HepG2 (cell line): ENCODE measurements around the gene ACTA2. TPM values are rescaled to one million over a fixed set of nuclear protein-coding genes. Genes with fewer than 3 reads are reported as not detected.

Experiments
- CENPBD1 ChIP-seq: sonication (generic); formaldehyde crosslinking; IDR thresholded peaks from 2 replicates; pipeline ENCODE4 v1.8.0; 2022; ENCODE audit warnings: missing genetic modification reagents, low read depth, mild to moderate bottlenecking, borderline replicate concordance
- ELK4 ChIP-seq: sonication (generic); formaldehyde crosslinking; IDR thresholded peaks from 2 replicates; pipeline ENCODE4 v1.9.0; 2021; ENCODE audit warnings: missing genetic modification reagents, borderline replicate concordance
- FOXO4 ChIP-seq: sonication (generic); formaldehyde crosslinking; conservative IDR thresholded peaks from 2 replicates; pipeline ENCODE4 v1.8.1; 2023; ENCODE audit warnings: missing genetic modification reagents
- GATA4 ChIP-seq: sonication (generic); IDR thresholded peaks from 2 replicates; pipeline ENCODE4 v1.6.1; 2016; ENCODE audit warnings: antibody characterized with exemption, low read depth, borderline replicate concordance
- GPN1 ChIP-seq: sonication (generic); formaldehyde crosslinking; IDR thresholded peaks from 2 replicates; pipeline ENCODE4 v1.5.1; 2020; ENCODE audit warnings: missing genetic modification reagents, borderline replicate concordance
- KLF11 ChIP-seq: IDR thresholded peaks from 2 replicates; pipeline ENCODE4 v1.6.1; 2016; ENCODE audit warnings: missing compliant biosample characterization
- MEF2D ChIP-seq: sonication (generic); formaldehyde crosslinking; IDR thresholded peaks from 2 replicates; pipeline ENCODE4 v1.5.1; 2020; ENCODE audit warnings: mild to moderate bottlenecking, missing genetic modification reagents
- NFIC ChIP-seq: IDR thresholded peaks from 2 replicates; pipeline ENCODE4 v1.6.1; 2012; ENCODE audit warnings: mild to moderate bottlenecking, low read length, inconsistent platforms
- PBX3 ChIP-seq: sonication (generic); formaldehyde crosslinking; IDR thresholded peaks from 2 replicates; pipeline ENCODE4 v1.8.1; 2023; ENCODE audit warnings: missing genetic modification reagents, inconsistent platforms, borderline replicate concordance
- POLR2AphosphoS5 ChIP-seq: IDR thresholded peaks from 2 replicates; pipeline ENCODE4 v1.6.1; 2012; ENCODE audit warnings: low read depth, low read length
- PRMT3 ChIP-seq: sonication (generic); formaldehyde crosslinking; IDR thresholded peaks from 2 replicates; pipeline ENCODE4 v1.8.1; 2022; ENCODE audit warnings: low read depth, mild to moderate bottlenecking, moderate library complexity, missing genetic modification reagents, borderline replicate concordance
- SNRNP70 ChIP-seq: fragments of 200-400 bp; formaldehyde crosslinking; IDR thresholded peaks from 2 replicates; pipeline ENCODE4 v1.6.1; 2017; ENCODE audit warnings: mild to moderate bottlenecking, low read depth, low read length, moderate library complexity
- TBP ChIP-seq: sonication (generic); formaldehyde crosslinking; IDR thresholded peaks from 2 replicates; pipeline ENCODE4 v1.5.0; 2020; ENCODE audit warnings: missing genetic modification reagents
- TBX2 ChIP-seq: sonication (generic); formaldehyde crosslinking; IDR thresholded peaks from 2 replicates; pipeline ENCODE4 v1.5.0; 2020; ENCODE audit warnings: missing genetic modification reagents, mild to moderate bottlenecking, borderline replicate concordance
- TOPORS ChIP-seq: sonication (generic); formaldehyde crosslinking; IDR thresholded peaks from 2 replicates; pipeline ENCODE4 v1.8.0; 2023; ENCODE audit warnings: mild to moderate bottlenecking, missing genetic modification reagents
- WIZ ChIP-seq: sonication (generic); formaldehyde crosslinking; IDR thresholded peaks from 2 replicates; pipeline ENCODE4 v1.5.1; 2020; ENCODE audit warnings: mild to moderate bottlenecking, missing genetic modification reagents
- ZBTB49 ChIP-seq: sonication (generic); formaldehyde crosslinking; IDR thresholded peaks from 2 replicates; pipeline ENCODE4 v1.4.0; 2020; ENCODE audit warnings: missing genetic modification reagents, borderline replicate concordance
- ZFP37 ChIP-seq: sonication (generic); formaldehyde crosslinking; IDR thresholded peaks from 2 replicates; pipeline ENCODE4 v1.4.0; 2020; ENCODE audit warnings: missing genetic modification reagents, borderline replicate concordance
- ZFP82 ChIP-seq: sonication (generic); formaldehyde crosslinking; IDR thresholded peaks from 2 replicates; pipeline ENCODE4 v1.5.1; 2020; ENCODE audit warnings: mild to moderate bottlenecking, missing genetic modification reagents, borderline replicate concordance
- ZMYM2 ChIP-seq: sonication (generic); formaldehyde crosslinking; IDR thresholded peaks from 2 replicates; pipeline ENCODE4 v1.8.0; 2022; ENCODE audit warnings: mild to moderate bottlenecking, missing genetic modification reagents
- ZNF761 ChIP-seq: sonication (generic); formaldehyde crosslinking; conservative IDR thresholded peaks from 2 replicates; pipeline ENCODE4 v1.4.0; 2020; ENCODE audit warnings: mild to moderate bottlenecking, missing genetic modification reagents
- ZNF772 ChIP-seq: sonication (generic); formaldehyde crosslinking; IDR thresholded peaks from 2 replicates; pipeline ENCODE4 v1.5.0; 2020; ENCODE audit warnings: mild to moderate bottlenecking, missing genetic modification reagents
- ZNF839 ChIP-seq: sonication (generic); formaldehyde crosslinking; IDR thresholded peaks from 2 replicates; pipeline ENCODE4 v1.4.0; 2020; ENCODE audit warnings: missing genetic modification reagents, mild to moderate bottlenecking, borderline replicate concordance
- polyA plus RNA-seq, 8 experiments: library from polyadenylated mRNA; depleted of rRNA in 3 of 8; stranded (reverse) in 7 of 8; unstranded in 1 of 8; fragments of >200 nt; fragmentation: Illumina TruSeq in 4 of 8; extraction: Trizol in 4 of 8; gene quantifications; 2 replicates each; pipeline versions ENCODE4 v1.2.1 to v1.2.3, GENCODE V29; 2011 to 2016; ENCODE audit warnings: low read depth in 4 of 8, missing spikeins in 1 of 8, mixed read lengths in 1 of 8; ENCODE audit not compliant: insufficient read depth in 1 of 8
- total RNA-seq, 5 experiments: library from RNA; depleted of rRNA; stranded (reverse); fragments of >200 nt; fragmentation: Illumina TruSeq; extraction: Trizol; gene quantifications; 2 replicates each; pipeline ENCODE4 v1.2.3, GENCODE V29; 2016; ENCODE audit warnings: low read depth in 1 of 5

ACTA2 gene
- total and polyA plus RNA-seq, 2 of the 13 experiments (the other 11 are each of a cell fraction or from before 2014, with no cell fraction given), result 21.8 to 59.9 TPM

- TF ChIP-seq KLF11, result no peak
- no peak for TF ChIP-seq GATA4
- TF ChIP-seq CENPBD1 (CRISPR knock-in tag), result no peak
- TF ChIP-seq ZNF761, result 0 out of 2 replicates have a peak, but pooled peaks have one; percentile 44
- no peak for TF ChIP-seq PRMT3 (CRISPR knock-in tag)
- TF ChIP-seq ZNF839 (CRISPR knock-in tag), result no peak
- TF ChIP-seq ZBTB49 (CRISPR knock-in tag), result no peak
- TF ChIP-seq PBX3 (CRISPR knock-in tag), result no peak
- TF ChIP-seq NFIC, result no peak
- TF ChIP-seq ZFP82, result no peak
- TF ChIP-seq GPN1, result no peak
- TF ChIP-seq WIZ (CRISPR knock-in tag), result no peak
- no peak for TF ChIP-seq MEF2D (CRISPR knock-in tag)
- no peak for TF ChIP-seq TOPORS (CRISPR knock-in tag)
- no peak for TF ChIP-seq ZFP37 (CRISPR knock-in tag)
- no peak for TF ChIP-seq SNRNP70
- no peak; the same call in 1 of the 2 replicates for TF ChIP-seq ZNF772
- peak; percentile 10; the same call in 1 of the 2 replicates for TF ChIP-seq TBX2 (CRISPR knock-in tag)
- no peak for TF ChIP-seq TBP (CRISPR knock-in tag)
- TF ChIP-seq FOXO4 (CRISPR knock-in tag), result no peak
- TF ChIP-seq POLR2AphosphoS5, result no peak
- no peak for TF ChIP-seq ZMYM2 (CRISPR knock-in tag)
- TF ChIP-seq ELK4, result no peak
Observed at GRCh38 chr10:88990384-88991160, 38.0 kb upstream of the ACTA2 start, which contains the start of gene FAS (continued).
